ENCODE measurements around the gene NUMBL.

DNA sequence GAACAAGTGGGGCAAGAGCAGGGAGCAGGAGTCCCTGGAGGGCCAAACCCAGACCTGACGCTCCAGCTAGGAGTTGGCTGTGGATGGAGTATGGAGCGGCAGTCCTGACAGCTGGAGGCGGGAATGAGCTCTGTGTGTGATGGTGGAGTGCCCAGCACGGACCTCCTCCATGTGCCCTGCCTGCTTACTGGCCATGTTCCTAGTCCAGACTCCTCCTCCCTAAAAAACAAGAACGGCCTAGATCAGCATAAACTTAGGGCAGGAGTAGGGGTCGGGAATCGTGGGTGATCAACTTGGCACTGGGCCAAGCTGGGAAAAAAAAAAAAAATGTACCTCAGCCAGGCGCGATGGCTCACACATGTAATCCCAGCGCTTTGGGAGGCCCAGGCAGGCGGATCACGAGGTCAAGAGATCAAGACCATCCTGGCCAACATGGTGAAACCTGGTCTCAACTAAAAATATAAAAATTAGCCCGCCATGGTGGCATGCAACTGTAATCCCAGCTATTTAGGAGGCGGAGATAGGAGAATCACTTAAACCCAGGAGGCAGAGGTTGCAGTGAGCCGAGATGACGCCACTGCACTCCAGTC, 59.8 kb downstream of the NUMBL start:
- TF ChIP-seq CTCF (IDR thresholded peaks at IDR 0.05), result no peak
- no peak for TF ChIP-seq EZH2 (IDR thresholded peaks at IDR 0.05)
